ENCODE data around the gene CLSTN1.
A peak's percentile ranks its signal among the peaks of the same experiment; 100 is the strongest.

The CLSTN1 gene

GRCh38 chr1:9732123-9732971 lies 91.4 kb downstream of the CLSTN1 start:
- no peak for DNase-seq (ENCODE audit: low read depth in 1 of 2, low spot score in 1 of 2)

- no peak for DNase-seq (ENCODE audit: low read depth in 1 of 2, low spot score in 1 of 2)
These were observed 92.2 kb downstream of the CLSTN1 start for GRCh38 chr1:9731561-9731960.

- DNase-seq (ENCODE audit: low read depth in 1 of 2, low spot score in 1 of 2) = no peak
These were observed 92.7 kb downstream of the CLSTN1 start for GRCh38 chr1:9731051-9731537.

- no peak for DNase-seq (ENCODE audit: low read depth in 1 of 2, low spot score in 1 of 2)
These were observed 93.5 kb downstream of the CLSTN1 start for GRCh38 chr1:9730096-9730901.

- DNase-seq (ENCODE audit: low read depth in 1 of 2, low spot score in 1 of 2) = no peak
These were observed 94.2 kb downstream of the CLSTN1 start for GRCh38 chr1:9729523-9729922.

- DNase-seq (ENCODE audit: low read depth in 1 of 2, low spot score in 1 of 2) = peak in 1 of 2 donors; percentile 47
These were observed 95.1 kb downstream of the CLSTN1 start for GRCh38 chr1:9728451-9729295.

- no peak for DNase-seq (ENCODE audit: low read depth in 1 of 2, low spot score in 1 of 2)
These were observed 96.7 kb downstream of the CLSTN1 start for GRCh38 chr1:9726905-9727595.

- DNase-seq (ENCODE audit: low read depth in 1 of 2, low spot score in 1 of 2) = no peak
These were observed 97.4 kb downstream of the CLSTN1 start for GRCh38 chr1:9726406-9726805.

- peak; percentile 57 to 58 for DNase-seq (ENCODE audit: low read depth in 1 of 2, low spot score in 1 of 2)
These were observed 98.9 kb downstream of the CLSTN1 start for GRCh38 chr1:9724706-9725476.

GRCh38 chr1:9723926-9724325 lies 99.8 kb downstream of the CLSTN1 start:
- no peak for DNase-seq (ENCODE audit: low read depth in 1 of 2, low spot score in 1 of 2)

GRCh38 chr1:9723068-9723805 lies 100.5 kb downstream of the CLSTN1 start:
- no peak for DNase-seq (ENCODE audit: low read depth in 1 of 2, low spot score in 1 of 2)

- DNase-seq (ENCODE audit: low read depth in 1 of 2, low spot score in 1 of 2) = no peak
These were observed 101.4 kb downstream of the CLSTN1 start for GRCh38 chr1:9722378-9722749.

GRCh38 chr1:9721606-9722377 lies 102.0 kb downstream of the CLSTN1 start:
- DNase-seq (ENCODE audit: low read depth in 1 of 2, low spot score in 1 of 2) = peak; percentile 56 to 66

GRCh38 chr1:9720785-9721605 lies 102.8 kb downstream of the CLSTN1 start:
- no peak for DNase-seq (ENCODE audit: low read depth in 1 of 2, low spot score in 1 of 2)

GRCh38 chr1:9719978-9720722 lies 103.6 kb downstream of the CLSTN1 start:
- no peak for DNase-seq (ENCODE audit: low read depth in 1 of 2, low spot score in 1 of 2)

GRCh38 chr1:9718006-9718680 lies 105.6 kb downstream of the CLSTN1 start:
- DNase-seq (ENCODE audit: low read depth in 1 of 2, low spot score in 1 of 2) = no peak
